GM12878 (cell line): ENCODE results near the gene FADS1. TPM values are rescaled to one million over a fixed set of nuclear protein-coding genes. Genes with fewer than 3 reads are reported as not detected.

ENCODE experiments used
- ATAC-seq: fragments of 200-7000 bp; cut with Tn5 transposase; 3 replicates; pipeline ENCODE4 v1.9.1; 2020; ENCODE audit warnings: mild to moderate bottlenecking, moderate library complexity
- BruUV-seq: library from RNA; stranded (reverse); fragments of 400-500 nt; replicated peaks from 2 replicates; lab custom pipeline; 2021; lab: Mats Ljungman, UMichigan
- CTCF ChIA-PET: fragments of 300-600 bp; sonication (Branson Sonifier 250); formaldehyde crosslinking; extraction: SDS; loops from one replicate; lab custom pipeline; 2021; ENCODE audit warnings: inconsistent platforms; lab: Yijun Ruan, JAX
- POLR2A ChIA-PET: fragments of 350-600 bp; formaldehyde crosslinking; extraction: SDS; loops from one replicate; lab custom pipeline; 2021; ENCODE audit warnings: inconsistent platforms; lab: Charles Lee
- RAD21 ChIA-PET: fragments of 300-600 bp; sonication (Branson Sonifier 250); formaldehyde crosslinking; loops from one replicate; lab custom pipeline; 2023; ENCODE audit warnings: antibody characterized with exemption; ENCODE audit not compliant: unreplicated experiment; lab: Charles Lee
- SMC1A ChIA-PET: fragments of 300-600 bp; sonication (Branson Sonifier 250); formaldehyde crosslinking; loops from one replicate; lab custom pipeline; 2023; ENCODE audit not compliant: unreplicated experiment, uncharacterized antibody; lab: Charles Lee
- DNase-seq: peaks from one replicate; pipeline ENCODE4 v3.0.0-alpha.2; 2011; ENCODE audit warnings: low read depth, low spot score
- FAIRE-seq: peaks from 3 replicates; lab custom pipeline; 2011; peaks lifted over from hg19 to GRCh38; lab: Jason Lieb, UNC
- H2AFZ ChIP-seq: 2 replicates; pipeline ENCODE4 v1.6.0; 2011; ENCODE audit warnings: low read depth, low read length, control low read depth; ENCODE audit not compliant: control insufficient read depth
- H3K27ac ChIP-seq: 2 replicates; pipeline ENCODE4 v1.5.1; 2011; ENCODE audit warnings: control low read depth; ENCODE audit not compliant: control insufficient read depth, insufficient read depth
- H3K27me3 ChIP-seq, 2 experiments: replicated peaks in 1 of 2; 2 replicates each; pipeline versions ENCODE4 v1.6.0 to v1.6.1; 2011; ENCODE audit warnings: low read length in 1 of 2; ENCODE audit not compliant: control insufficient read depth in 2 of 2, insufficient read depth in 2 of 2
- H3K36me3 ChIP-seq, 2 experiments: 2 replicates each; pipeline ENCODE4 v1.5.1; 2011; ENCODE audit warnings: low read length in 1 of 2; ENCODE audit not compliant: control insufficient read depth in 2 of 2, insufficient read depth in 2 of 2
- H3K4me1 ChIP-seq: 2 replicates; pipeline ENCODE4 v1.6.1; 2011; ENCODE audit warnings: mild to moderate bottlenecking, low read length, moderate library complexity, mixed read lengths; ENCODE audit not compliant: control insufficient read depth, insufficient read depth
- H3K4me2 ChIP-seq: 2 replicates; pipeline ENCODE4 v1.6.0; 2011; ENCODE audit warnings: control low read depth; ENCODE audit not compliant: control insufficient read depth, insufficient read depth
- H3K4me3 ChIP-seq: fragments of 200-600 bp; sonication (generic); 2 replicates; pipeline ENCODE4 v1.5.1; 2016
- H3K79me2 ChIP-seq: 2 replicates; pipeline ENCODE4 v1.6.0; 2011; ENCODE audit warnings: low read length; ENCODE audit not compliant: control insufficient read depth, insufficient read depth
- H3K9ac ChIP-seq: 2 replicates; pipeline ENCODE4 v1.8.0; 2011; ENCODE audit warnings: low read length, control low read depth, mixed read lengths; ENCODE audit not compliant: control insufficient read depth, insufficient read depth
- H3K9me3 ChIP-seq: replicated peaks from 3 replicates; pipeline ENCODE4 v1.5.1; 2011; ENCODE audit warnings: mild to moderate bottlenecking, low read length; ENCODE audit not compliant: control insufficient read depth, insufficient read depth
- H4K20me1 ChIP-seq: 2 replicates; pipeline ENCODE4 v1.6.0; 2011; ENCODE audit not compliant: control insufficient read depth, insufficient read depth
- BCLAF1 ChIP-seq: fragments of 450-650 bp; IDR thresholded peaks from 2 replicates; pipeline ENCODE4 v1.6.1; 2017; ENCODE audit warnings: antibody characterized with exemption, mild to moderate bottlenecking, moderate library complexity
- DPF2 ChIP-seq: fragments of 450-650 bp; IDR thresholded peaks from 2 replicates; pipeline ENCODE4 v1.6.1; 2017; ENCODE audit warnings: mild to moderate bottlenecking
- KAT2A ChIP-seq: conservative IDR thresholded peaks from 2 replicates; pipeline ENCODE4 v1.6.1; 2011; ENCODE audit warnings: low read depth, low read length; ENCODE audit not compliant: control insufficient read depth
- RAD21 ChIP-seq: IDR thresholded peaks from 2 replicates; pipeline ENCODE4 v1.6.1; 2011; ENCODE audit warnings: mild to moderate bottlenecking, low read depth, low read length, moderate library complexity; ENCODE audit not compliant: insufficient read depth
- SUPT20H ChIP-seq: IDR thresholded peaks from 2 replicates; pipeline ENCODE4 v1.6.1; 2011; ENCODE audit warnings: low read depth, mild to moderate bottlenecking, low read length, moderate library complexity, borderline replicate concordance; ENCODE audit not compliant: control insufficient read depth
- WGBS: methylation state at CpG from one replicate; pipeline ENCODE4 v1.1.6; 2016; ENCODE audit warnings: low lambda C conversion rate; ENCODE audit not compliant: insufficient replicate concordance, insufficient coverage; ENCODE audit errors: missing lambda C conversion rate; 5-methylcytosine and 5-hydroxymethylcytosine counted together
- in situ Hi-C: fragments of 300-500 bp; cut with MboI; formaldehyde crosslinking; loops from 9 replicates; pipeline ENCODE4 v1.14.3; 2018; ENCODE audit warnings: mixed read lengths
- intact Hi-C: fragments of 100-400 bp; cut with micrococcal nuclease; formaldehyde crosslinking; loops from one replicate; pipeline ENCODE4 v1.14.2; 2022; ENCODE audit not compliant: unreplicated experiment
- polyA plus RNA-seq, 11 experiments: library from polyadenylated mRNA; depleted of rRNA in 4 of 11; unstranded in 6 of 11; stranded (reverse) in 5 of 11; fragments of >200 nt; fragmentation: Nextera tagmentation in 4 of 11; fragmentation: Illumina TruSeq in 1 of 11; extraction: Ambion mirVana in 4 of 11; extraction: Trizol in 1 of 11; gene quantifications; 1 replicate in 1 of 11; 2 replicates in 10 of 11; pipeline versions ENCODE4 v1.2.1 to v1.2.3, GENCODE V29; 2011 to 2016; ENCODE audit warnings: inconsistent platforms in 2 of 11, missing spikeins in 2 of 11, low read depth in 1 of 11
- total RNA-seq, 4 experiments: library from RNA; depleted of rRNA in 3 of 4; stranded (reverse); fragments of >200 nt in 3 of 4; fragmentation: Illumina TruSeq in 1 of 4; extraction: Trizol in 1 of 4; gene quantifications; 2 replicates each; pipeline versions ENCODE4 v1.2.1 to v1.2.3, GENCODE V29; 2013 to 2021

The FADS1 gene
- total and polyA plus RNA-seq, 10 of the 15 experiments (the other 5 are each of a cell fraction or from before 2014, with no cell fraction given), result 8.8 to 73.9 (median 39.0) TPM

GRCh38 chr11:61803889-61804647 is 12.7 kb downstream of the FADS1 start:
- no peak for FAIRE-seq
- no peak overlapping the region for H2AFZ ChIP-seq
- in situ Hi-C loops (no loop called here), intact Hi-C loops (no loop called here)
- SMC1A ChIA-PET, result interaction anchor here (2.7 kb wide), 1 partner anchor 10 kb away, joined by 9 read pairs; no protein-coding TSS in a partner anchor
- RAD21 ChIA-PET, result no interaction called here
- H3K27ac ChIP-seq, result no peak overlapping the region
- no TSS peak for BruUV-seq
- no peak for ATAC-seq
- H3K4me2 ChIP-seq, result no peak overlapping the region
- peaks cover 7 to 15% of the 10 kb centered on the region in 2 experiments for H3K36me3 ChIP-seq
- no peaks in the 10 kb centered on the region for H3K9me3 ChIP-seq
- DNase-seq, result no peak
- H3K4me3 ChIP-seq, result no peak overlapping the region
- no peaks in the 10 kb centered on the region for H3K27me3 ChIP-seq
- POLR2A ChIA-PET, result no interaction called here
- peaks cover 3% of the 10 kb centered on the region for H3K79me2 ChIP-seq
- no peaks in the 10 kb centered on the region for H3K4me1 ChIP-seq
- CTCF ChIA-PET, result interaction anchor here (0.5 to 1.5 kb wide), 4 partner anchors 11 to 278 kb away, joined by 3 to 4 read pairs (median 4); no protein-coding TSS in a partner anchor
- TF ChIP-seq KAT2A, result no peak
- TF ChIP-seq RAD21, result no peak
- no peak for TF ChIP-seq BCLAF1
- no peak for TF ChIP-seq SUPT20H
- no peak for TF ChIP-seq DPF2
- TF ChIP-seq, all 136 proteins: peak for 0
- Histone ChIP-seq H4K20me1 (no peaks in the 10 kb centered on the region), H3K9ac (no peak overlapping the region)
- 100% methylated on average over 3 of the region's 3 CpGs for WGBS
